IPS-18a (cell line): ENCODE results near the gene JUND.

Source experiments
- H3K27ac ChIP-seq: one replicate; pipeline ENCODE4 v1.5.1; 2013; ENCODE audit warnings: low read length
- H3K27me3 ChIP-seq: one replicate; pipeline ENCODE4 v1.6.1; 2013; ENCODE audit warnings: mild to moderate bottlenecking, low read length; ENCODE audit not compliant: control insufficient read depth, insufficient read depth
- H3K36me3 ChIP-seq: one replicate; pipeline ENCODE4 v1.6.1; 2013; ENCODE audit warnings: low read depth, low read length; ENCODE audit not compliant: control insufficient read depth
- H3K4me1 ChIP-seq: one replicate; pipeline ENCODE4 v1.6.1; 2013; ENCODE audit warnings: low read depth, low read length; ENCODE audit not compliant: control insufficient read depth
- H3K4me3 ChIP-seq: one replicate; pipeline ENCODE4 v1.5.1; 2013; ENCODE audit warnings: low read length
- H3K9ac ChIP-seq: one replicate; pipeline ENCODE4 v1.6.1; 2013; ENCODE audit warnings: mild to moderate bottlenecking, low read length, moderate library complexity
- H3K9me3 ChIP-seq: one replicate; pipeline ENCODE4 v1.6.1; 2013; ENCODE audit warnings: low read depth, low read length; ENCODE audit not compliant: control insufficient read depth

The JUND gene

GRCh38 chr19:18286973-18287635, 5.7 kb upstream of the JUND start:
- Histone ChIP-seq H3K36me3 (no peaks in the 10 kb centered on the region), H3K4me1 (peaks cover 15% of the 10 kb centered on the region), H3K9me3 (no peaks in the 10 kb centered on the region), H3K4me3 (peak overlapping the region; percentile 44), H3K27me3 (peaks cover 9% of the 10 kb centered on the region), H3K9ac (no peak overlapping the region), H3K27ac (no peak overlapping the region)

DNA sequence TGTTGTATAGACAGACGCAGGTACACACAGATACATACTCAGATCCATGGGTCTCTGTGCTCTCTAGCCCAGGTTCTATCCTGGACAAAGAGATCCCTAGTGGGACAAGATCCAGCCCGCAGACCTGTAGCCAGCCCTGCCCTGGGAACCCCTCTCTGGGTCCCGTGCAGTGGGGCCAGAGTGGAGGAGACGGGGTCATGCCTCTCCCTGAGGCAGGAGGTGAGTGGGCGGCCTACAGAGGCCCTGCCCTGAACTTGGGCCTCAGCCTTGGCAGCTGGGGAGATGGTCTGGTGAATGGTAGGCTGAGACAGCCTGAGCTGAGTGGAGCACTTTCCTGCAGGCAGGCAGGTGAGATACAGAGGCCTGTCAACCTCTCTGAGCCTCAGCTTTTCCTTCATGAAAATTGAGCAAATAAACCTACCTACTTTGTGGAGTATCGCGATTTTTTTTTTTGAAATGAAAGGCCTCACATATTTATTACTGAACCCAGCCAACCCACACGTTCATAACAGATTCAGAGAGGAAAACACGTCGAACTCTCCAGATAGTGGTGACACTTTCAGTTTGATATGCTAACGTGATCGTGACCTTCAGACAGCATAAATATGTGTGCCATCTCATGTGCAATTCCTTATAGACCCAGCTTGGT, 3.4 kb upstream of the JUND start:
- H3K27me3 ChIP-seq = peaks cover 9% of the 10 kb centered on the region
- no peaks in the 10 kb centered on the region for H3K9me3 ChIP-seq
- H3K9ac ChIP-seq = no peak overlapping the region
- H3K4me3 ChIP-seq = no peak overlapping the region
- no peak overlapping the region for H3K27ac ChIP-seq
- H3K36me3 ChIP-seq = no peaks in the 10 kb centered on the region
- H3K4me1 ChIP-seq = peaks cover 15% of the 10 kb centered on the region

- H3K4me3 ChIP-seq = no peak overlapping the region
- H3K4me1 ChIP-seq = peaks cover 17% of the 10 kb centered on the region
- no peaks in the 10 kb centered on the region for H3K36me3 ChIP-seq
- no peak overlapping the region for H3K9ac ChIP-seq
- peaks cover 9% of the 10 kb centered on the region for H3K27me3 ChIP-seq
- no peaks in the 10 kb centered on the region for H3K9me3 ChIP-seq
- no peak overlapping the region for H3K27ac ChIP-seq
Measured at GRCh38 chr19:18283338-18283737, 1.9 kb upstream of the JUND start.

DNA sequence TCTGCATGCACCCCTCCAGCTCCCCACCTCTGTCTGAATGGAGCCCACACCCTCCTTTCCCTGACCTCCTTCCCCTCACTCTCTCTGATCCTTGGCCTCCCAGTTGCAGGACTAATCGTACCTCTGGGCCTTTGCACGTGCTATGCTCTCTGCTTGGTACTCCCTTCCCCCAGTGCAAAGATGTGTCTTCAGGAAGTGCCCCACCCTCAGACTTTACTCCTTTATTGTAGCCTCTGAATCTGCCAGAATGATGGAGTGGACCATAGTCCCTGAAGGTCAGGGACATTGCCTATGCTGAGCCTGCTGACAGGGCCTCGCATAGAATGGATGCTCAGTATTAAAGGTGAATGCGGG, 1.3 kb upstream of the JUND start:
- peak overlapping the region; percentile 93 for H3K9ac ChIP-seq
- peaks cover 9% of the 10 kb centered on the region for H3K27me3 ChIP-seq
- H3K9me3 ChIP-seq = no peaks in the 10 kb centered on the region
- peak overlapping the region; percentile 62 for H3K4me3 ChIP-seq
- no peaks in the 10 kb centered on the region for H3K36me3 ChIP-seq
- H3K27ac ChIP-seq = peak overlapping the region; percentile 97
- H3K4me1 ChIP-seq = peaks cover 13% of the 10 kb centered on the region

GRCh38 chr19:18282021-18282787, 782 bp upstream of the JUND start:
- no peaks in the 10 kb centered on the region for H3K9me3 ChIP-seq
- peak overlapping the region; percentile 62 for H3K4me3 ChIP-seq
- H3K9ac ChIP-seq = peak overlapping the region; percentile 93
- peak overlapping the region; percentile 97 for H3K27ac ChIP-seq
- peaks cover 9% of the 10 kb centered on the region for H3K27me3 ChIP-seq
- peaks cover 10% of the 10 kb centered on the region for H3K4me1 ChIP-seq
- no peaks in the 10 kb centered on the region for H3K36me3 ChIP-seq

DNA sequence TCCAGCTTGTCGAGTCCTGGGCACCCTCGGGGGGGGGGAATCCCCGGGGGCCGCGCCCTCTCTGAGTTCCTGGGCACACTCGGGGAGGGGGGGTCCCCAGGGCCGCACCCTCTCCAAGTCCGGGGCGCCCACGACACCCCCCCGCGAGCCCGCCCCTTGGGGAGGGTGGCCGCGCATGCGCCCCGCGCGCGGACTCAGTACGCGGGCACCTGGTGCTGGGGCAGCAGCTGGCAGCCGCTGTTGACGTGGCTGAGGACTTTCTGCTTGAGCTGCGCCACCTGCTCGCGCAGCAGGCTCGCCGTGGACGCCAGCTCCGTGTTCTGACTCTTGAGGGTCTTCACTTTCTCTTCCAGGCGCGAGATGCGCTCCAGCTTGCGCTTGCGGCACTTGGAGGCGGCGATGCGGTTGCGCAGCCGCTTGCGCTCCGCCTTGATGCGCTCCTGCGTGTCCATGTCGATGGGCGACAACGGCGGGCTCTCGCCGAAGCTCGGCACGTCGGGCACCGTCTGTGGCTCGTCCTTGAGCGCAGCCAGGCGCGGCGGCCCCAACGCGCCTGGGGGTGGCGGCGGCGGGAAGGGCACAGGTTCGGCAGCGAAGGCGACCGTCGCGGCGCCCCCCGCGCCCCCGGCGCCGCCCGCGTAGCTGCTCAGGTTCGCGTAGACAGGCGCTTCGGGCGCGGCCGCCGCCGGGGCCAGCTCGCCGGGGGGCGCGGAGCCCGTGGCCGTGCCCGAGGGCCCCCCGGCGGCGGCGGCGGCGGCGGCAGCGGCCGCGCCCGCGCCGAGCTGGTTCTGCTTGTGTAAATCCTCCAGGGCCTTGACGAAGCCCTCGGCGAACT, 958 bp downstream of the JUND start:
- H3K27me3 ChIP-seq = no peaks in the 10 kb centered on the region
- H3K9ac ChIP-seq = peak overlapping the region; percentile 93
- peak overlapping the region; percentile 87 for H3K4me3 ChIP-seq
- no peaks in the 10 kb centered on the region for H3K9me3 ChIP-seq
- no peak overlapping the region for H3K27ac ChIP-seq
- H3K4me1 ChIP-seq = peaks cover 10% of the 10 kb centered on the region
- no peaks in the 10 kb centered on the region for H3K36me3 ChIP-seq

GRCh38 chr19:18279516-18280246, 1.7 kb downstream of the JUND start:
- peak overlapping the region; percentile 87 for H3K4me3 ChIP-seq
- H3K27ac ChIP-seq = peak overlapping the region; percentile 49
- peak overlapping the region; percentile 93 for H3K9ac ChIP-seq
- H3K4me1 ChIP-seq = peaks cover 11% of the 10 kb centered on the region
- H3K36me3 ChIP-seq = no peaks in the 10 kb centered on the region
- no peaks in the 10 kb centered on the region for H3K27me3 ChIP-seq
- H3K9me3 ChIP-seq = no peaks in the 10 kb centered on the region

- H3K4me3 ChIP-seq = peak overlapping the region; percentile 87
- peak overlapping the region; percentile 26 for H3K9ac ChIP-seq
- no peaks in the 10 kb centered on the region for H3K27me3 ChIP-seq
- peaks cover 15% of the 10 kb centered on the region for H3K4me1 ChIP-seq
- no peaks in the 10 kb centered on the region for H3K36me3 ChIP-seq
- H3K27ac ChIP-seq = no peak overlapping the region
- H3K9me3 ChIP-seq = no peaks in the 10 kb centered on the region
Measured at GRCh38 chr19:18279266-18279515, 2.2 kb downstream of the JUND start.

- Histone ChIP-seq H3K4me3 (peak overlapping the region; percentile 87), H3K9ac (peak overlapping the region; percentile 26), H3K36me3 (no peaks in the 10 kb centered on the region), H3K9me3 (no peaks in the 10 kb centered on the region), H3K27ac (no peak overlapping the region), H3K4me1 (peaks cover 15% of the 10 kb centered on the region), H3K27me3 (no peaks in the 10 kb centered on the region)
Measured at GRCh38 chr19:18278521-18279265, 2.7 kb downstream of the JUND start.

DNA sequence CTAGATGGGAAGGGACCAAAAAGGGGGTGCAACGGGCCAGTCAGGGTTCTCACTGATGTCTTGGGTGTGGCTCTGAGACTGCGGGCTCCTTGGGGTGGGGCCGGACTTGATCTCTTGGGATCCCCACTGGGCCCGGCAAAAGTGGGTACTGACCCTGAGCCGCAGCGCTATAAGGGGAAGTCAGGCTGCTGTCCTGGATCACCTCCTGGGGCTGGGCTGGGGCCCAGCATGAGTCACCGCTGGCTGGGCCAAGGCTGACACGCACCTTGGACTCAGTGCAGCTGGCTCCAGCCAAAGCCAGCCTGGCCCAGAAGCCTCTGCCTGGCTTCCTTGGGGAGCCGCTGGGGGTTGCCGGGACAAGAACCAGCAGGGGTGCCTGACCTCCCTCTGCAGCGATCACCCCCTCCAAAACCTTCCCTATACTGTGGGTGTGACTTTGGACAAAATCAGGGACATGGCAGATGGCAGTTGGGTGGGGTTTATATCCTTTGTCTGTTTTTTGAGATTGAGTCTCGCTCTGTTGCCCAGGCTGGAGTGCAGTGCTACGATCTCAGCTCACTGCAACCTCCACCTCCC, 6.6 kb downstream of the JUND start:
- H3K27me3 ChIP-seq = no peaks in the 10 kb centered on the region
- no peak overlapping the region for H3K4me3 ChIP-seq
- H3K27ac ChIP-seq = no peak overlapping the region
- H3K9ac ChIP-seq = no peak overlapping the region
- H3K9me3 ChIP-seq = no peaks in the 10 kb centered on the region
- no peaks in the 10 kb centered on the region for H3K36me3 ChIP-seq
- H3K4me1 ChIP-seq = peaks cover 9% of the 10 kb centered on the region
